Breast epithelium (tissue), 4 donors: ENCODE measurements around the gene CEP43. TPM values are rescaled to one million over a fixed set of nuclear protein-coding genes. Genes with fewer than 3 reads are reported as not detected.

ENCODE experiments used
- DNase-seq, 2 donors: peaks; one replicate each; pipeline ENCODE4 v3.0.0-alpha.2; 2019; ENCODE audit warnings: low spot score in 2 of 2
- H3K27ac ChIP-seq, 2 donors: fragments of 200-600 bp; sonication (generic) in 1 of 2; one replicate each; pipeline ENCODE4 v1.5.1; 2016 to 2019; ENCODE audit warnings: mild to moderate bottlenecking in 1 of 2
- H3K27me3 ChIP-seq, 2 donors: fragments of 200-600 bp; sonication (generic) in 1 of 2; one replicate each; pipeline versions ENCODE4 v1.5.1 to v1.6.0; 2017 to 2019; ENCODE audit warnings: control low read depth in 1 of 2, mild to moderate bottlenecking in 1 of 2
- H3K36me3 ChIP-seq: fragments of 200-600 bp; one replicate; pipeline ENCODE4 v1.5.1; 2019
- H3K4me1 ChIP-seq, 2 donors: fragments of 200-600 bp; sonication (generic); one replicate each; pipeline ENCODE4 v1.5.1; 2016 to 2019; ENCODE audit warnings: control low read depth in 1 of 2
- H3K4me3 ChIP-seq, 3 donors: fragments of 200-600 bp; sonication (generic); 1 replicate in 2 of 3; 2 replicates in 1 of 3; pipeline ENCODE4 v1.5.1; 2016 to 2019; ENCODE audit warnings: mild to moderate bottlenecking in 3 of 3, moderate library complexity in 2 of 3
- H3K9me3 ChIP-seq, 2 donors: fragments of 200-600 bp; sonication (generic) in 1 of 2; one replicate each; pipeline ENCODE4 v1.5.1; 2016 to 2019; ENCODE audit warnings: control low read depth in 1 of 2
- POLR2A ChIP-seq: fragments of 450-650 bp; IDR thresholded peaks from one replicate; pipeline ENCODE4 v1.6.1; 2016; ENCODE audit warnings: antibody characterized with exemption, mild to moderate bottlenecking, moderate library complexity
- POLR2AphosphoS5 ChIP-seq, 3 donors: sonication (generic); formaldehyde crosslinking; IDR thresholded peaks; one replicate each; pipeline ENCODE4 v1.6.1; 2017; ENCODE audit warnings: antibody characterized with exemption in 3 of 3
- intact Hi-C: fragments of 100-400 bp; cut with DNase I; formaldehyde crosslinking; loops from one replicate; pipeline ENCODE4 v1.15.1; 2023; ENCODE audit warnings: low total_unique reads
- total RNA-seq, 3 donors: library from RNA; depleted of rRNA; stranded (reverse); fragments of >200 nt; gene quantifications; one replicate each; pipeline ENCODE4 v1.1.0, GENCODE V29; 2016
- TF ChIP-seq, protein P1 (sequence below), 3 donors: fragments of 450-650 bp; IDR thresholded peaks; one replicate each; pipeline ENCODE4 v1.5.1; 2016 to 2017; ENCODE audit warnings: antibody characterized with exemption in 3 of 3, mild to moderate bottlenecking in 3 of 3, moderate library complexity in 3 of 3

The CEP43 gene
- total RNA-seq, 3 donors from 2014 or later, result 11.2 to 32.6 (median 22.6) TPM

DNA sequence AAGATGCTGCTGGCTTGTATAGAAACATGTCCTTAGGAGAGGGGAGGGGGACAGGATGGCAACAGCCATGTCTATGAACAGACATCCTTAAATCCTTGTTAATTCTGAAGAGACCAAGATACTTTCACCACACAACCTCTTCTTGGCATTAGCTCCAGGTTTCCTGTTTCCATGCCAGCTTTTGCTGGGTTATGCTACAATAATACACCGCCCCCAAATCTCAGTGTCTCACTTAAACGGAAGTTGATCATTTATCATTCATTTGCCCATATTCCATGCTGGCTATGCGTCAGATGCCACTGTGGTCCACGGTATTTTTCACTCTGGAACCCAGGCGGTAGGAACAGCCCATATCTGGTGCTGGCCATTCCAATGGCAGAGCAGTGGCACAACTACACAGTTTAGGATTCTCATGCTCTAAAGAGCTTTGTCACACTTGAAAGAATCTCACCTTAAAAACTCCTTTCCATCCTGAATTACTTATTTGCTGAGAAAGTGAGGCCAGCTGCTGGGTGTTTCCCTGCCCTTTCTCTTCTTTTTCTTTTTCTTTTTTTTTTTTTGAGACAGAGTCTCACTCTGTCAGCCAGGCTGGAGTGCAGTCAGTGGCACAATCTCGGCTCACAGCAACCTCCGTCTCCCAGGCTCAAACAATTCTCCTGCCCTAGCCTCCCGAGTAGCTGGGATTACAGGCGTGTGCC lies 39.1 kb upstream of the CEP43 start:
- no peaks in the 10 kb centered on the region for H3K9me3 ChIP-seq
- no peak for DNase-seq
- H3K4me1 ChIP-seq, result peaks cover 0 to 6% of the 10 kb centered on the region in 2 donors
- H3K36me3 ChIP-seq, result no peaks in the 10 kb centered on the region
- no peak overlapping the region for H3K27ac ChIP-seq
- H3K4me3 ChIP-seq, result no peak overlapping the region
- intact Hi-C loops, result no loop called here
- H3K27me3 ChIP-seq, result no peaks in the 10 kb centered on the region
- TF ChIP-seq POLR2A, result no peak
- TF ChIP-seq POLR2AphosphoS5 (IDR thresholded peaks at IDR 0.05), result no peak
- TF ChIP-seq, protein P1, sequence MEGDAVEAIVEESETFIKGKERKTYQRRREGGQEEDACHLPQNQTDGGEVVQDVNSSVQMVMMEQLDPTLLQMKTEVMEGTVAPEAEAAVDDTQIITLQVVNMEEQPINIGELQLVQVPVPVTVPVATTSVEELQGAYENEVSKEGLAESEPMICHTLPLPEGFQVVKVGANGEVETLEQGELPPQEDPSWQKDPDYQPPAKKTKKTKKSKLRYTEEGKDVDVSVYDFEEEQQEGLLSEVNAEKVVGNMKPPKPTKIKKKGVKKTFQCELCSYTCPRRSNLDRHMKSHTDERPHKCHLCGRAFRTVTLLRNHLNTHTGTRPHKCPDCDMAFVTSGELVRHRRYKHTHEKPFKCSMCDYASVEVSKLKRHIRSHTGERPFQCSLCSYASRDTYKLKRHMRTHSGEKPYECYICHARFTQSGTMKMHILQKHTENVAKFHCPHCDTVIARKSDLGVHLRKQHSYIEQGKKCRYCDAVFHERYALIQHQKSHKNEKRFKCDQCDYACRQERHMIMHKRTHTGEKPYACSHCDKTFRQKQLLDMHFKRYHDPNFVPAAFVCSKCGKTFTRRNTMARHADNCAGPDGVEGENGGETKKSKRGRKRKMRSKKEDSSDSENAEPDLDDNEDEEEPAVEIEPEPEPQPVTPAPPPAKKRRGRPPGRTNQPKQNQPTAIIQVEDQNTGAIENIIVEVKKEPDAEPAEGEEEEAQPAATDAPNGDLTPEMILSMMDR (IDR thresholded peaks at IDR 0.05), result no peak

DNA sequence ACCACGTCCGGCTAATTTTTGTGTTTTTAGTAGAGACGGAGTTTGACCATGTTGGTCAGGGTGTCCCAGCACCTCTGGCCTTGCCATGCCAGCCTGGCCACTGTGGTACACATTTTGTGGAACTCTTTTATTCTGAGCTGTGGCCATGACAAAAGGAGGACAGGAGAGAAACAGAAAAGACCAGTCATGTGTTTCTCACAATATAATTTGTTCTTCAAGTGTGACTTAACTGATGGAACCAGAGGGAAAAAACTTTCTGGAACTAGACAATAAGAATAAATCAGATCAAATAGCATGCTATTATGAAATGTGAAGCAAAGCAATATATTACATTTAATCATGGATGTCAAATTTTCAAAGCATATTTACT lies 38.6 kb upstream of the CEP43 start:
- Histone ChIP-seq H3K36me3 (no peaks in the 10 kb centered on the region), H3K27me3 (no peaks in the 10 kb centered on the region), H3K9me3 (no peaks in the 10 kb centered on the region), H3K4me3 (no peak overlapping the region), H3K4me1 (peaks cover 0 to 3% of the 10 kb centered on the region in 2 donors), H3K27ac (no peak overlapping the region)
- intact Hi-C loops, result no loop called here
- no peak for DNase-seq
- TF ChIP-seq POLR2AphosphoS5 (IDR thresholded peaks at IDR 0.05) (no peak), POLR2A (no peak)
- TF ChIP-seq, protein P1 (IDR thresholded peaks at IDR 0.05), result no peak

DNA sequence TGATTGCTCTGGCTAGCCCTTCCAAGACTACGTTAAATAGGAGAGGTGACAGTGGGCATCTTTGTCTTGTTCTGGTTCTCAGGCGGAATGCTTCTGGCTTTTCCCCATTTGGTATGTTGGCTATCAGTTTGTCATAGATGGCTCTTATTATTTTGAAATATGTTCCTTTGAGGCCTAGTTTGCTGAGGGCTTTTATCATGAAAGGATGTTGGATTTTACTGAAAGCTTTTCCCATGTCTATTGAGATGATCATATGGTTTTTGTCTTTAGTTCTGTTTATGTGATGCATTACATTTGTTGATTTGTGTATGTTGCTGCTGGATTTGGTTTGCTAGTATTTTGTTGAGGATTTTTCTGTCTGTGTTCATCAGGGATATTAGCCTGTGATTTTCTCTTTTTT lies 32.9 kb upstream of the CEP43 start:
- TF ChIP-seq POLR2A (no peak), POLR2AphosphoS5 (IDR thresholded peaks at IDR 0.05) (no peak)
- TF ChIP-seq, protein P1 (IDR thresholded peaks at IDR 0.05), result no peak
- Histone ChIP-seq H3K27me3 (no peaks in the 10 kb centered on the region), H3K4me3 (no peak overlapping the region), H3K36me3 (no peaks in the 10 kb centered on the region), H3K27ac (no peak overlapping the region), H3K4me1 (no peaks in the 10 kb centered on the region), H3K9me3 (no peaks in the 10 kb centered on the region)
- intact Hi-C loops, result no loop called here
- DNase-seq, result no peak

DNA sequence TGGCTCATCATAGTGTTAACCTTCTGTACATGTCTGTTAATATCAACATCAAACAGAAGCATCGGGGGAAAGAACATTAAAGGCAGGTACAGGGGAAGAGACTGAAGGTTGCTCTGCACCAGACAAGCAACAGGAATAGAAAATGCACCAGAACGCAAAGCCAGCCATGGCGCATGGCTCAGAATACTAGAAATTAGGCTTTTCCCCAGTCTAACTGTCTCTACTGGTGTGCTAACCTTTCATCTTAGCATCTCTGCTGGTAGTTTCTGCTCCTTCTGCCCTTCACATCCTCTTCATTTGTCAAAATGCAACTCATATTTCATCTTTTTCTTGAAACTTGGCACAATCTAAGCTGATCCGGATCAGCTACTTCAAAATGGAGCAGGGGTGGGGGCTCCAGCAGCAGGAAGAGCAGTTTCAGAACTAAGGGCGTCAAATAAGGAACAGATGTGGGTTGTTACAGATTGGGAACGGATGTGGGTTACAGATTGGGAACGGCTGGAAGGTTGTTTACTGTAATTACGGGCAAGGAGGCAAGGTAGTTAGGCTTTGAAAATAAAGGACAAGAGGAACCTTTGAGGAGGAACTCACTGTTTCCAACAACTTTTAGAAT lies 29.7 kb upstream of the CEP43 start:
- Histone ChIP-seq H3K27me3 (no peaks in the 10 kb centered on the region), H3K4me3 (no peak overlapping the region), H3K4me1 (no peaks in the 10 kb centered on the region), H3K9me3 (no peaks in the 10 kb centered on the region), H3K36me3 (no peaks in the 10 kb centered on the region), H3K27ac (no peak overlapping the region)
- TF ChIP-seq, protein P1 (IDR thresholded peaks at IDR 0.05), result no peak
- TF ChIP-seq POLR2AphosphoS5 (IDR thresholded peaks at IDR 0.05) (no peak), POLR2A (no peak)
- no peak for DNase-seq
- intact Hi-C loops, result no loop called here

DNA sequence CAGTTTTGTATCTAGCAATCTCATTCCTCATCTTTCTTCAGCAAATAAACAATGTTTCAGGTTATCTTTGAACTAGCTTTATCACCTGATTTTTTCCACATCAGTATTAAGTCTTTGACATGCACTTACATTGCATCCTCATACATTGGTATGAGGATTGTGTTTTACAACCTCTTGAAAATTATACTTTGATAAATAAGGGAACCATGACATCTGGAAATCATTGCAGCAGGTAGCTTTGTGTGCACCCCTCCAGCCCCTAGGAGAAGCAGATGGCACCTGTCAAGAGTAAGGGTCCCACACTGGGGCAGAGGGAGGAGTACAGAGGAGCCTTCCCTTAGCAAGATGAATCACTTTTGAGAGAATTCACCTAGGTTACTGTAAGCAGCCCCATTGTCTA lies 29.1 kb upstream of the CEP43 start:
- Histone ChIP-seq H3K36me3 (no peaks in the 10 kb centered on the region), H3K4me1 (no peaks in the 10 kb centered on the region), H3K9me3 (no peaks in the 10 kb centered on the region), H3K27me3 (no peaks in the 10 kb centered on the region), H3K27ac (no peak overlapping the region), H3K4me3 (no peak overlapping the region)
- no peak for TF ChIP-seq POLR2AphosphoS5 (IDR thresholded peaks at IDR 0.05)
- intact Hi-C loops, result no loop called here
- DNase-seq, result no peak
